ENCODE results near the gene ANKRD16. TPM values are rescaled to one million over a fixed set of nuclear protein-coding genes. Genes with fewer than 3 reads are reported as not detected.
"Not testable (repeated sequence)": the region's sequence is repeated elsewhere in the genome, so short reads cannot be mapped to it uniquely, and the experiment has no call there.

The ANKRD16 gene
- total and polyA plus RNA-seq, 4 donors: 10.1 to 15.5 (median 12.9) TPM

- no peak for DNase-seq (ENCODE audit: low read depth in 4 of 6, low spot score in 6 of 6)
- H3K4me3 ChIP-seq (ENCODE audit: low read depth, low read length): no peak overlapping the region
- H3K36me3 ChIP-seq (ENCODE audit: control insufficient read depth, insufficient read depth, low read length): no peaks in the 10 kb centered on the region
- H3K9me3 ChIP-seq (ENCODE audit: control insufficient read depth, insufficient read depth, low read length): no peaks in the 10 kb centered on the region
- 88% methylated on average over 18 of the region's 18 CpGs for WGBS (ENCODE audit: insufficient coverage)
- no peaks in the 10 kb centered on the region for H3K27me3 ChIP-seq (ENCODE audit: control insufficient read depth, insufficient read depth, low read length)
- no peaks in the 10 kb centered on the region for H3K4me1 ChIP-seq (ENCODE audit: control insufficient read depth, insufficient read depth, low read length)
- H3K27ac ChIP-seq (ENCODE audit: low read depth, low read length): no peak overlapping the region
Observed at GRCh38 chr10:5855979-5856700, 33.6 kb downstream of the ANKRD16 start.

GRCh38 chr10:5854131-5854475 lies 35.6 kb downstream of the ANKRD16 start:
- Histone ChIP-seq H3K9me3 (ENCODE audit: control insufficient read depth, insufficient read depth, low read length) (no peaks in the 10 kb centered on the region), H3K4me3 (ENCODE audit: low read depth, low read length) (no peak overlapping the region), H3K27ac (ENCODE audit: low read depth, low read length) (no peak overlapping the region), H3K4me1 (ENCODE audit: control insufficient read depth, insufficient read depth, low read length) (no peaks in the 10 kb centered on the region), H3K27me3 (ENCODE audit: control insufficient read depth, insufficient read depth, low read length) (no peaks in the 10 kb centered on the region), H3K36me3 (ENCODE audit: control insufficient read depth, insufficient read depth, low read length) (no peaks in the 10 kb centered on the region)
- WGBS (ENCODE audit: insufficient coverage): 43% methylated on average over 2 of the region's 5 CpGs
- no peak for DNase-seq (ENCODE audit: low read depth in 4 of 6, low spot score in 6 of 6)

- H3K4me1 ChIP-seq (ENCODE audit: control insufficient read depth, insufficient read depth, low read length); H3K36me3 ChIP-seq (ENCODE audit: control insufficient read depth, insufficient read depth, low read length); H3K27me3 ChIP-seq (ENCODE audit: control insufficient read depth, insufficient read depth, low read length); H3K4me3 ChIP-seq (ENCODE audit: low read depth, low read length); DNase-seq (ENCODE audit: low read depth in 4 of 6, low spot score in 6 of 6); H3K9me3 ChIP-seq (ENCODE audit: control insufficient read depth, insufficient read depth, low read length): not testable (repeated sequence)
- 100% methylated on average over 2 of the region's 4 CpGs for WGBS (ENCODE audit: insufficient coverage)
- H3K27ac ChIP-seq (ENCODE audit: low read depth, low read length): peak overlapping the region; percentile 61
Observed at GRCh38 chr10:5846667-5847066, 43.0 kb downstream of the ANKRD16 start.

GRCh38 chr10:5844345-5845055 lies 45.2 kb downstream of the ANKRD16 start:
- Histone ChIP-seq H3K36me3 (ENCODE audit: control insufficient read depth, insufficient read depth, low read length) (no peaks in the 10 kb centered on the region), H3K9me3 (ENCODE audit: control insufficient read depth, insufficient read depth, low read length) (no peaks in the 10 kb centered on the region), H3K27me3 (ENCODE audit: control insufficient read depth, insufficient read depth, low read length) (peaks cover 9% of the 10 kb centered on the region), H3K27ac (ENCODE audit: low read depth, low read length) (no peak overlapping the region), H3K4me1 (ENCODE audit: control insufficient read depth, insufficient read depth, low read length) (peaks cover 20% of the 10 kb centered on the region), H3K4me3 (ENCODE audit: low read depth, low read length) (no peak overlapping the region)
- no peak for DNase-seq (ENCODE audit: low read depth in 4 of 6, low spot score in 6 of 6)
- WGBS (ENCODE audit: insufficient coverage): 83% methylated on average over 8 of the region's 13 CpGs

- Histone ChIP-seq H3K27ac (ENCODE audit: low read depth, low read length) (no peak overlapping the region), H3K36me3 (ENCODE audit: control insufficient read depth, insufficient read depth, low read length) (no peaks in the 10 kb centered on the region), H3K27me3 (ENCODE audit: control insufficient read depth, insufficient read depth, low read length) (peaks cover 9% of the 10 kb centered on the region), H3K4me3 (ENCODE audit: low read depth, low read length) (no peak overlapping the region), H3K4me1 (ENCODE audit: control insufficient read depth, insufficient read depth, low read length) (peaks cover 21% of the 10 kb centered on the region), H3K9me3 (ENCODE audit: control insufficient read depth, insufficient read depth, low read length) (no peaks in the 10 kb centered on the region)
- DNase-seq (ENCODE audit: low read depth in 4 of 6, low spot score in 6 of 6): no peak
- WGBS (ENCODE audit: insufficient coverage): 79% methylated on average over 3 of the region's 4 CpGs
Observed at GRCh38 chr10:5843686-5844344, 45.9 kb downstream of the ANKRD16 start.

GRCh38 chr10:5841965-5842364 lies 47.7 kb downstream of the ANKRD16 start:
- H3K27ac ChIP-seq (ENCODE audit: low read depth, low read length): no peak overlapping the region
- H3K4me1 ChIP-seq (ENCODE audit: control insufficient read depth, insufficient read depth, low read length): peaks cover 21% of the 10 kb centered on the region
- no peaks in the 10 kb centered on the region for H3K36me3 ChIP-seq (ENCODE audit: control insufficient read depth, insufficient read depth, low read length)
- no peak overlapping the region for H3K4me3 ChIP-seq (ENCODE audit: low read depth, low read length)
- peaks cover 9% of the 10 kb centered on the region for H3K27me3 ChIP-seq (ENCODE audit: control insufficient read depth, insufficient read depth, low read length)
- no peak for DNase-seq (ENCODE audit: low read depth in 4 of 6, low spot score in 6 of 6)
- 96% methylated on average over 8 of the region's 14 CpGs for WGBS (ENCODE audit: insufficient coverage)
- H3K9me3 ChIP-seq (ENCODE audit: control insufficient read depth, insufficient read depth, low read length): no peaks in the 10 kb centered on the region

- 16% methylated on average over 40 of the region's 40 CpGs for WGBS (ENCODE audit: insufficient coverage)
- H3K36me3 ChIP-seq (ENCODE audit: control insufficient read depth, insufficient read depth, low read length): no peaks in the 10 kb centered on the region
Observed at GRCh38 chr10:5840314-5841307, 49.1 kb downstream of the ANKRD16 start.

GRCh38 chr10:5836181-5836580 lies 53.5 kb downstream of the ANKRD16 start:
- not testable (repeated sequence) for DNase-seq (ENCODE audit: low read depth in 4 of 6, low spot score in 6 of 6); H3K9me3 ChIP-seq (ENCODE audit: control insufficient read depth, insufficient read depth, low read length); H3K4me3 ChIP-seq (ENCODE audit: low read depth, low read length); H3K36me3 ChIP-seq (ENCODE audit: control insufficient read depth, insufficient read depth, low read length); H3K27ac ChIP-seq (ENCODE audit: low read depth, low read length); H3K27me3 ChIP-seq (ENCODE audit: control insufficient read depth, insufficient read depth, low read length)
- H3K4me1 ChIP-seq (ENCODE audit: control insufficient read depth, insufficient read depth, low read length): peaks cover 17% of the 10 kb centered on the region
- WGBS (ENCODE audit: insufficient coverage): 90% methylated on average over 2 of the region's 2 CpGs

More at GRCh38 chr10:5840314-5841307, 49.1 kb downstream of the ANKRD16 start:
- Histone ChIP-seq H3K27ac (ENCODE audit: low read depth, low read length) (peak overlapping the region; percentile 70), H3K4me1 (ENCODE audit: control insufficient read depth, insufficient read depth, low read length) (peaks cover 21% of the 10 kb centered on the region), H3K9me3 (ENCODE audit: control insufficient read depth, insufficient read depth, low read length) (no peaks in the 10 kb centered on the region), H3K27me3 (ENCODE audit: control insufficient read depth, insufficient read depth, low read length) (peaks cover 9% of the 10 kb centered on the region), H3K4me3 (ENCODE audit: low read depth, low read length) (peak overlapping the region; percentile 1)
- DNase-seq (ENCODE audit: low read depth in 4 of 6, low spot score in 6 of 6): peak in 5 of 6 donors; percentile 7 to 62 (median 31)

Measured in spinal cord (tissue), 10 donors.